Erythroblast (primary cell): Measurements from ENCODE around the gene ARID1B.

ENCODE experiments used
- GATA1 ChIP-seq: IDR thresholded peaks from 2 replicates; pipeline ENCODE4 v1.6.1; 2011; ENCODE audit warnings: low read depth, mild to moderate bottlenecking, control low read depth, low read length, moderate library complexity
- POLR2A ChIP-seq: IDR thresholded peaks from 2 replicates; pipeline ENCODE4 v1.6.1; 2011; ENCODE audit warnings: mild to moderate bottlenecking, low read length

- no peak for TF ChIP-seq POLR2A
- TF ChIP-seq GATA1, result no peak
These were observed 65.5 kb downstream of the ARID1B start for GRCh38 chr6:156842598-156843250.
